ENCODE results near the gene LCMT1.
"Not testable (repeated sequence)": the region's sequence is repeated elsewhere in the genome, so short reads cannot be mapped to it uniquely, and the experiment has no call there.

Gene LCMT1

GRCh38 chr16:25141648-25142047 is 30.1 kb downstream of the LCMT1 start:
- no peak for DNase-seq (ENCODE audit: low read depth in 2 of 2, low spot score in 1 of 2)

- DNase-seq (ENCODE audit: low read depth in 2 of 2, low spot score in 1 of 2): no peak
These were observed 32.4 kb downstream of the LCMT1 start for GRCh38 chr16:25143928-25144327.

GRCh38 chr16:25148568-25149215 is 37.1 kb downstream of the LCMT1 start:
- no peak for DNase-seq (ENCODE audit: low read depth in 2 of 2, low spot score in 1 of 2)

GRCh38 chr16:25151996-25152395 is 40.5 kb downstream of the LCMT1 start:
- no peak for DNase-seq (ENCODE audit: low read depth in 2 of 2, low spot score in 1 of 2)

- DNase-seq (ENCODE audit: low read depth in 2 of 2, low spot score in 1 of 2): no peak
These were observed 44.3 kb downstream of the LCMT1 start for GRCh38 chr16:25155553-25156460.

- no peak for DNase-seq (ENCODE audit: low read depth in 2 of 2, low spot score in 1 of 2)
These were observed 45.8 kb downstream of the LCMT1 start for GRCh38 chr16:25157271-25157875.

- no peak for DNase-seq (ENCODE audit: low read depth in 2 of 2, low spot score in 1 of 2)
These were observed 46.9 kb downstream of the LCMT1 start for GRCh38 chr16:25158401-25158800.

GRCh38 chr16:25161753-25162367 is 50.3 kb downstream of the LCMT1 start:
- no peak for DNase-seq (ENCODE audit: low read depth in 2 of 2, low spot score in 1 of 2)

- DNase-seq (ENCODE audit: low read depth in 2 of 2, low spot score in 1 of 2): no peak
These were observed 52.1 kb downstream of the LCMT1 start for GRCh38 chr16:25163683-25164082.

- DNase-seq (ENCODE audit: low read depth in 2 of 2, low spot score in 1 of 2): no peak
These were observed 53.7 kb downstream of the LCMT1 start for GRCh38 chr16:25165284-25165683.

- DNase-seq (ENCODE audit: low read depth in 2 of 2, low spot score in 1 of 2): not testable (repeated sequence)
These were observed 56.4 kb downstream of the LCMT1 start for GRCh38 chr16:25167920-25168319.

- no peak for DNase-seq (ENCODE audit: low read depth in 2 of 2, low spot score in 1 of 2)
These were observed 59.8 kb downstream of the LCMT1 start for GRCh38 chr16:25171390-25171789.

- no peak for DNase-seq (ENCODE audit: low read depth in 2 of 2, low spot score in 1 of 2)
These were observed 61.3 kb downstream of the LCMT1 start for GRCh38 chr16:25172831-25173230.

- no peak for DNase-seq (ENCODE audit: low read depth in 2 of 2, low spot score in 1 of 2)
These were observed 62.7 kb downstream of the LCMT1 start for GRCh38 chr16:25174285-25174684.

- DNase-seq (ENCODE audit: low read depth in 2 of 2, low spot score in 1 of 2): no peak
These were observed 64.6 kb downstream of the LCMT1 start for GRCh38 chr16:25176136-25176535.

- no peak for DNase-seq (ENCODE audit: low read depth in 2 of 2, low spot score in 1 of 2)
These were observed 65.9 kb downstream of the LCMT1 start for GRCh38 chr16:25177512-25177830.

- no peak for DNase-seq (ENCODE audit: low read depth in 2 of 2, low spot score in 1 of 2)
These were observed 66.5 kb downstream of the LCMT1 start for GRCh38 chr16:25177831-25178688.

- not testable (repeated sequence) for DNase-seq (ENCODE audit: low read depth in 2 of 2, low spot score in 1 of 2)
These were observed 69.7 kb downstream of the LCMT1 start for GRCh38 chr16:25181236-25181635.

GRCh38 chr16:25184771-25185170 is 73.2 kb downstream of the LCMT1 start:
- no peak for DNase-seq (ENCODE audit: low read depth in 2 of 2, low spot score in 1 of 2)

GRCh38 chr16:25187491-25187795 is 75.9 kb downstream of the LCMT1 start:
- no peak for DNase-seq (ENCODE audit: low read depth in 2 of 2, low spot score in 1 of 2)

GRCh38 chr16:25189305-25189704 is 77.8 kb downstream of the LCMT1 start:
- no peak for DNase-seq (ENCODE audit: low read depth in 2 of 2, low spot score in 1 of 2)

Data from stimulated activated CD8-positive, alpha-beta memory T cell treated with anti-CD3 and anti-CD28 coated beads, Interleukin-4, amount 100 ng/mL, for 4 hours (primary cell).